Right lobe of liver (tissue), 4 donors: ENCODE data around the gene FLT1.

Source experiments
- CTCF ChIP-seq, 4 donors: fragments of 200-600 bp in 3 of 4; fragments of 450-650 bp in 1 of 4; IDR thresholded peaks; one replicate each; pipeline versions ENCODE4 v1.5.1 to v1.8.0; 2016 to 2022; ENCODE audit warnings: antibody characterized with exemption in 4 of 4, mild to moderate bottlenecking in 2 of 4
- POLR2A ChIP-seq: fragments of 450-650 bp; IDR thresholded peaks from one replicate; pipeline ENCODE4 v1.6.1; 2017; ENCODE audit warnings: antibody characterized with exemption, mild to moderate bottlenecking
- donor health status: DM: no; HTN: no; CAD: no.
- donor health status: DM: no; HTN: no; CAD: no.
- donor health status: DM: no; HTN: yes; CAD: no.

- TF ChIP-seq CTCF (IDR thresholded peaks at IDR 0.05) = no peak
- TF ChIP-seq POLR2A = no peak
Measured at GRCh38 chr13:28535734-28536133, 40.8 kb upstream of the FLT1 start.
